Pancreas (tissue), 10 donors: Measurements from ENCODE around the gene CDK5. TPM values are rescaled to one million over a fixed set of nuclear protein-coding genes. Genes with fewer than 3 reads are reported as not detected.

Source experiments
- ATAC-seq, 4 donors: fragments of 200-7000 bp; cut with Tn5 transposase; one replicate each; pipeline versions ENCODE4 v1.8.0 to v1.9.1; 2020; ENCODE audit warnings: mild to moderate bottlenecking in 4 of 4, moderate library complexity in 4 of 4
- DNase-seq, 6 donors: peaks; one replicate each; pipeline ENCODE4 v3.0.0-alpha.2; 2020
- FAIRE-seq: peaks from 2 replicates; lab custom pipeline; 2012; peaks lifted over from hg19 to GRCh38; lab: Jason Lieb, UNC
- H3K27ac ChIP-seq, 4 donors: fragments of 200-600 bp; sonication (generic); 1 replicate in 3 of 4; 2 replicates in 1 of 4; pipeline versions ENCODE4 v1.5.0 to v1.8.0; 2020
- H3K27me3 ChIP-seq, 4 donors: fragments of 200-600 bp; one replicate each; pipeline ENCODE4 v1.8.0; 2021
- H3K36me3 ChIP-seq, 3 donors: fragments of 200-600 bp; sonication (generic) in 1 of 3; one replicate each; pipeline versions ENCODE4 v1.5.0 to v1.8.0; 2020 to 2021
- H3K4me1 ChIP-seq, 3 donors: fragments of 200-600 bp; one replicate each; pipeline ENCODE4 v1.8.0; 2021
- H3K4me3 ChIP-seq, 4 donors: fragments of 200-600 bp; sonication (generic) in 2 of 4; one replicate each; pipeline versions ENCODE4 v1.5.0 to v1.8.0; 2020 to 2021
- H3K9me3 ChIP-seq, 4 donors: fragments of 200-600 bp; one replicate each; pipeline ENCODE4 v1.8.0; 2021
- WGBS, 2 donors: extraction: QIAGEN DNeasy Blood & Tissue Kit; methylation state at CpG; one replicate each; pipeline ENCODE4 v1.1.7; 2013; 5-methylcytosine and 5-hydroxymethylcytosine counted together
- intact Hi-C, 3 donors: fragments of 100-400 bp; cut with DNase I; formaldehyde crosslinking; loops; one replicate each; pipeline versions ENCODE4 v1.11.1 to v1.14.2; 2022
- polyA plus RNA-seq, 2 donors: library from polyadenylated mRNA; stranded (reverse); fragments of 200-250 nt; gene quantifications; one replicate each; pipeline ENCODE4 v1.2.3, GENCODE V29; 2013
- total RNA-seq, 6 donors: library from RNA; stranded (reverse); fragmentation: NEBNext Ultra II Directional in 4 of 6; extraction: Animal tissue kit (Norgen Biotek cat#: 25700) in 4 of 6; gene quantifications; one replicate each; pipeline versions ENCODE4 v1.2.1 to v1.2.4, GENCODE V29; 2021 to 2023
- TF ChIP-seq, protein P1 (sequence below), 4 donors: fragments of 200-600 bp; sonication (generic) in 3 of 4; IDR thresholded peaks; one replicate each; pipeline versions ENCODE4 v1.5.0 to v1.8.0; 2021; ENCODE audit warnings: antibody characterized with exemption in 4 of 4
- donor health status: healthy with polysubstance abuse.
- donor health status: DM: no; HTN: no; CAD: no; lungs with moderate emphysema.
- donor health status: DM: no; HTN: no; CAD: no.
- donor health status: control.
- donor health status: control.
- donor health status: Bipolar disorder and iron deficiency.
- donor health status: DM: yes; HTN: yes; CAD: no.
- donor health status: DM: no; HTN: no; CAD: no.
- donor health status: DM: no; HTN: no; CAD: no.
- donor health status: DM: yes; HTN: yes; CAD: no.

The CDK5 gene
- total and polyA plus RNA-seq, 8 donors, result 3.7 to 7.8 (median 4.8) TPM

- Histone ChIP-seq H3K4me3 (no peak overlapping the region), H3K4me1 (peaks cover 9 to 26% (median 15%) of the 10 kb centered on the region in 3 donors), H3K27me3 (no peaks in the 10 kb centered on the region), H3K27ac (no peak overlapping the region), H3K36me3 (peaks cover 3 to 51% (median 31%) of the 10 kb centered on the region in 3 donors), H3K9me3 (no peaks in the 10 kb centered on the region)
- ATAC-seq, result no peak
- WGBS, 2 donors, result 64 to 71% methylated on average over 14 of the region's 14 CpGs
- no peak for FAIRE-seq
- TF ChIP-seq, protein P1, sequence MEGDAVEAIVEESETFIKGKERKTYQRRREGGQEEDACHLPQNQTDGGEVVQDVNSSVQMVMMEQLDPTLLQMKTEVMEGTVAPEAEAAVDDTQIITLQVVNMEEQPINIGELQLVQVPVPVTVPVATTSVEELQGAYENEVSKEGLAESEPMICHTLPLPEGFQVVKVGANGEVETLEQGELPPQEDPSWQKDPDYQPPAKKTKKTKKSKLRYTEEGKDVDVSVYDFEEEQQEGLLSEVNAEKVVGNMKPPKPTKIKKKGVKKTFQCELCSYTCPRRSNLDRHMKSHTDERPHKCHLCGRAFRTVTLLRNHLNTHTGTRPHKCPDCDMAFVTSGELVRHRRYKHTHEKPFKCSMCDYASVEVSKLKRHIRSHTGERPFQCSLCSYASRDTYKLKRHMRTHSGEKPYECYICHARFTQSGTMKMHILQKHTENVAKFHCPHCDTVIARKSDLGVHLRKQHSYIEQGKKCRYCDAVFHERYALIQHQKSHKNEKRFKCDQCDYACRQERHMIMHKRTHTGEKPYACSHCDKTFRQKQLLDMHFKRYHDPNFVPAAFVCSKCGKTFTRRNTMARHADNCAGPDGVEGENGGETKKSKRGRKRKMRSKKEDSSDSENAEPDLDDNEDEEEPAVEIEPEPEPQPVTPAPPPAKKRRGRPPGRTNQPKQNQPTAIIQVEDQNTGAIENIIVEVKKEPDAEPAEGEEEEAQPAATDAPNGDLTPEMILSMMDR (IDR thresholded peaks at IDR 0.05), result no peak
- intact Hi-C loops, result loop anchor here in 1 of 3 donors (2.0 kb wide), 1 partner anchor 13 kb away; no protein-coding TSS in a partner anchor
- DNase-seq, result no peak
These were observed 7.8 kb upstream of the CDK5 start for GRCh38 chr7:151065516-151065915.

DNA sequence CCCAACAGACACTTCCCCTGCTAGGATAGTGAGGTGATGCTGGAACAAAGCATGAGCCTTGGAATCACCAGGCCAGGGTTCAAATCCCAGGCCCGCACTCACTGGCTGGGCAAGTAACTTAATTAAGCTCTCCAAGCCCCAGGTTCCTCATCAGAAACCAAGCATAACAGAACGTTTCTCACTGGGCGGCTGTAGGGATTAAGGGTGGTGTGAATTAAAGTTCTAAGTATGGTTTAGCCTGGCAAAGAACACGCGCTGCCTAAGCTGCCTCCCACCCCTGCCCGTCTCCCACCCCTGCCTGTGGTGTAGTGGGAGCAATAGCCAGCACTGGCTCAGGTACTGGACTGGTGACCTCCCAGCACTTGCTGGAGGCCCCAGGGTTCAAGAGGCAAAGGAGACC is 7.3 kb upstream of the CDK5 start:
- WGBS, 2 donors, result 80 to 86% methylated on average over 6 of the region's 6 CpGs
- H3K9me3 ChIP-seq, result no peaks in the 10 kb centered on the region
- ATAC-seq, result no peak
- no peak for DNase-seq
- peaks cover 3 to 45% (median 26%) of the 10 kb centered on the region in 3 donors for H3K36me3 ChIP-seq
- TF ChIP-seq, protein P1 (IDR thresholded peaks at IDR 0.05), result no peak
- peaks cover 9 to 26% (median 15%) of the 10 kb centered on the region in 3 donors for H3K4me1 ChIP-seq
- no peaks in the 10 kb centered on the region for H3K27me3 ChIP-seq
- H3K27ac ChIP-seq, result no peak overlapping the region
- intact Hi-C loops, result loop anchor here in 1 of 3 donors (2.0 kb wide), 1 partner anchor 14 kb away; no protein-coding TSS in a partner anchor
- no peak for FAIRE-seq
- no peak overlapping the region for H3K4me3 ChIP-seq

GRCh38 chr7:151064454-151064853 is 6.8 kb upstream of the CDK5 start:
- no peaks in the 10 kb centered on the region for H3K27me3 ChIP-seq
- DNase-seq, result no peak
- no peaks in the 10 kb centered on the region for H3K9me3 ChIP-seq
- intact Hi-C loops, result loop anchor here in 1 of 3 donors (2.0 kb wide), 1 partner anchor 14 kb away; no protein-coding TSS in a partner anchor
- 89 to 93% methylated on average over 13 to 18 of the region's 18 CpGs for WGBS, 2 donors
- TF ChIP-seq, protein P1 (IDR thresholded peaks at IDR 0.05), result no peak
- H3K4me1 ChIP-seq, result peaks cover 9 to 26% (median 15%) of the 10 kb centered on the region in 3 donors
- no peak for FAIRE-seq
- H3K27ac ChIP-seq, result no peak overlapping the region
- H3K36me3 ChIP-seq, result peaks cover 3 to 40% (median 24%) of the 10 kb centered on the region in 3 donors
- no peak for ATAC-seq
- no peak overlapping the region for H3K4me3 ChIP-seq

DNA sequence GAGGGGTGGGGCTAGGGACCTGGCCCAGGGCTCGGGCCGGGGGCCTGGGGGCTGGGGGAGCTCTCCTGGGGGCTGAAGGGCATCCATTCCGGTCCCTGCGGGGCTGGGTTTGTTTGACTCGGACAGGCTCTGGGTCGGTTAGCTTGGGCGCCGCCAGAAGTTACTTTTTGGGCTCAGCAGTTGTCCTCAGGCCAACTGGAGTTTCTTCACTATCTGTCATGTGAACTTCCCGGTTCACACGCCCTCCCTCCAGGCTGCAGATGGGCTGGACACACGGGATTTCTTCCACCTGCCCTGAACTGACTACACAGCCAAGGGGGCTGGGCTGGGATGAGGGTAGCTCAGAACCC is 5.5 kb upstream of the CDK5 start:
- Histone ChIP-seq H3K4me1 (peaks cover 14 to 32% (median 15%) of the 10 kb centered on the region in 3 donors), H3K27me3 (no peaks in the 10 kb centered on the region), H3K4me3 (peak overlapping the region; percentile 15 to 54 (median 37)), H3K36me3 (peaks cover 3 to 31% (median 18%) of the 10 kb centered on the region in 3 donors), H3K27ac (peak overlapping the region; percentile 70 to 98 (median 88)), H3K9me3 (no peaks in the 10 kb centered on the region)
- ATAC-seq (peak; percentile 3 to 10 (median 7)), FAIRE-seq (no peak), DNase-seq (peak in 3 of 6 donors; percentile 71 to 81 (median 72))
- TF ChIP-seq, protein P1 (IDR thresholded peaks at IDR 0.05), result no peak
- 8 to 12% methylated on average over 8 to 11 of the region's 11 CpGs for WGBS, 2 donors
- intact Hi-C loops, result no loop called here
